BLaER1 treated with 17β-estradiol and CSF1 and Interleukin-3, amounts not matched to agents 10 nM and 100 nM (cell line): ENCODE measurements around the gene CFAP77.

Experiments
- H3K27ac ChIP-seq, 11 experiments: shearing (Covaris generic); formaldehyde crosslinking; 2 replicates each; pipeline ENCODE4 v1.8.1; 2022
- H3K27me3 ChIP-seq, 11 experiments: shearing (Covaris generic); formaldehyde crosslinking; 2 replicates each; pipeline ENCODE4 v1.8.1; 2022
- H3K36me3 ChIP-seq, 11 experiments: shearing (Covaris generic); formaldehyde crosslinking; 2 replicates each; pipeline ENCODE4 v1.8.1; 2022
- H3K4me1 ChIP-seq, 10 experiments: shearing (Covaris generic); formaldehyde crosslinking; 2 replicates each; pipeline ENCODE4 v1.8.1; 2022
- H3K4me2 ChIP-seq, 11 experiments: shearing (Covaris generic); formaldehyde crosslinking; 2 replicates each; pipeline ENCODE4 v1.8.1; 2022
- H3K4me3 ChIP-seq, 10 experiments: shearing (Covaris generic); formaldehyde crosslinking; 2 replicates each; pipeline ENCODE4 v1.8.1; 2022
- H3K9ac ChIP-seq, 11 experiments: shearing (Covaris generic); formaldehyde crosslinking; 2 replicates each; pipeline ENCODE4 v1.8.1; 2022
- H3K9me3 ChIP-seq, 11 experiments: shearing (Covaris generic); formaldehyde crosslinking; replicated peaks in 1 of 11; 2 replicates each; pipeline ENCODE4 v1.8.1; 2022
- H4K20me1 ChIP-seq, 11 experiments: shearing (Covaris generic); formaldehyde crosslinking; 2 replicates each; pipeline ENCODE4 v1.8.1; 2022
- Cebpa-rat ChIP-seq, 11 experiments: shearing (Covaris generic); IDR thresholded peaks; 2 replicates each; pipeline ENCODE4 v1.8.1; 2022

Gene CFAP77

DNA sequence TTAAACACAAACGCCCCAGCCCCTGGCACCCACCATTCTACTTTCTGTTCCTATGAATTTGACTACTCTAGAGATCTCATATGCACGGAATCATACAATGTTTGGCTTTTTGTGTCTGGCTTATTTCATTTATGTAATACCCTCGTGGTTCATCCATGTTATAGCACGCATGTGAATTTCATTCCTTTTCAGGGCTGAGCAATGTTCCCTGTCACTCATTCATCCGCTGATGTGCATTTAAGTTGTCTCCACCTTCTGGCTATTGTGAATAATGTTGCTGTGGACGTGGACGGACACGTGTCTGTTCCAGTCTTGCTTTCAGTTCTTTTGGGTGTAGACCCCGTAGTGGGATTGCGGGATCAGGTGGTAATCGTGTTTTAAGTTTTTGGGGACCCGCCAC, 92.5 kb downstream of the CFAP77 start:
- H3K27me3 ChIP-seq, result no peaks in the 10 kb centered on the region
- no peak for TF ChIP-seq Cebpa-rat (IDR thresholded peaks at IDR 0.05)

DNA sequence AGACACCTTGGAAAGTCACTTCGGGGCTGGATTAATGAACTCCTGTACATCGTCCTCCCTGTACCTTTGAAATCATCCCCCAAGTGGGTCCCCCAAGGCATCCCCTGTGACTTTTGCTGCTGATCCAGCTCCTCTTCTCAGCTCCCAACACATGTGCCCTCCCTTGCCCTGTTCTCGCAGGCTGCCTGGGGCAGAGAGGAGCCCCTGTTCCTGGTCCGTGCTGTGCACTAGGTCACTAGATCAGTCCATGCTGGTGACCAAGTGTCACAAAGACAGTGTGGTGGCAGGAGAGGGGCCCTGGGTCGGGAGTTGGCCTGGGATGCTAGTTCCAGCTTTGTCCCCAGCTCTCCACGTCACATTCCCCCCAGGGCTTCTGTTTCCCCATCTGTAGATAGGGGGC, 93.1 kb downstream of the CFAP77 start:
- Histone ChIP-seq H3K9ac (no peak overlapping the region), H3K4me2 (no peak overlapping the region), H3K27ac (no peak overlapping the region), H3K4me3 (no peak overlapping the region), H3K9me3 (no peaks in the 10 kb centered on the region), H3K27me3 (no peaks in the 10 kb centered on the region), H4K20me1 (no peaks in the 10 kb centered on the region), H3K4me1 (peaks cover 17 to 45% (median 28%) of the 10 kb centered on the region in 10 experiments), H3K36me3 (no peaks in the 10 kb centered on the region)
- no peak for TF ChIP-seq Cebpa-rat (IDR thresholded peaks at IDR 0.05)

More for the DNA sequence above, 92.5 kb downstream of the CFAP77 start:
- Histone ChIP-seq H3K27ac (no peak overlapping the region), H3K4me2 (peak overlapping the region in 1 of 11 experiments; percentile 71; a peak in 1 of 22 replicates), H3K9ac (no peak overlapping the region), H3K4me1 (peaks cover 11 to 43% (median 23%) of the 10 kb centered on the region in 10 experiments), H4K20me1 (no peaks in the 10 kb centered on the region), H3K36me3 (no peaks in the 10 kb centered on the region), H3K4me3 (no peak overlapping the region), H3K9me3 (no peaks in the 10 kb centered on the region)

DNA sequence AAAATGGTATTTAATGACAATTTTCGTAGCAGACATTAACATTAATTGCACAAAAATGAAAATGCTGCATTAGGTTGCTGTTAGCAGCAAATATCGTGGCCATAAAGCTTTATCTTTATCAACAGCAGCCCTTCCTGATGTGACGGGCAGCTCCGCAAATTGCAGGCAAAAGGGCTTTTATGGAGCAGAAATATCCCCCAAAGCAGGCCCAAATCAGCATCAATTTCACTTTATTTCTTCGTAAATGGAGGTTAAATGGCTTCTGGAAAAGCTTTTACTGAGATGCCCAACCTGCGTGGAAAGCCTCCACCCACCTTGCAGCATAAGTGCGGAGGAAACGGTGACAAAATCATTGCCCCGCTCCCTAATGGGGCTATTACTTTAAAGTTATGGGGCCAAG, 94.5 kb downstream of the CFAP77 start:
- Histone ChIP-seq H3K9me3 (no peaks in the 10 kb centered on the region), H3K27me3 (no peaks in the 10 kb centered on the region), H3K4me3 (no peak overlapping the region)

DNA sequence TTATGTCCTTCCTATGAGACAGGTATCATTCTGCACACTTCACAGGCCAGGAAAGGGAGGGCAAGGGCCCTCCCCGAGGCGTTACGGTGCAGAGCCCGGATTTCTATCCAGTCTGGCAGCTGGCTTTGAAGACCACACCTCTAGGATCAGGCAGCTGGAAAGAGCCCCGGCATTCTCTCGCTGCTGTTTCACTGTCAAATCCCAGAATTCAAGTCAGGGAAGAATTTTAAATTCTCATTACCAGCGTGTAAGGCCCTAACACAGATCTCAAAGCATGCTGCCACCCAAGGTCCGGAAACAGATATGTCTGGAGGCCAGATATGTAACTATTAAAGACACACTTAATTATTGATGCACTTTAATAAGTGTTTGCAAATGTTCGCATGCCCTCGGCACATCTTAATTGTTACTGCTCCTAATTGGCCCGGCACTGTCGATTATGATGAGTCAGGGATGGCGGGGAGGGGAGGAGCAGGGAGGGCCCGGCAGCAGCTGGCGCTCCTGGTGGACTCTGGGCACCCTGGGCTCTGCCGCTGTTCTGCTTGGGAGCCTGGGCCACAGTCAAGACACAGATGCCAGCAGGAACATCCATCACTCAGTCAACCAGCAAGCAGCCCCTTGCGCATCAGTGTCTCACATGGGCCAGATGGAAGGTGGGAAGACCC, 96.1 kb downstream of the CFAP77 start:
- Histone ChIP-seq H3K4me1 (peaks cover 17 to 36% (median 28%) of the 10 kb centered on the region in 10 experiments), H3K9me3 (no peaks in the 10 kb centered on the region), H3K36me3 (no peaks in the 10 kb centered on the region), H3K27me3 (no peaks in the 10 kb centered on the region), H3K4me3 (no peak overlapping the region), H4K20me1 (no peaks in the 10 kb centered on the region), H3K4me2 (peak overlapping the region in 10 of 11 experiments; percentile 60 to 92 (median 70); a peak in 19 of 22 replicates), H3K27ac (no peak overlapping the region), H3K9ac (peak overlapping the region in 1 of 11 experiments; percentile 17; a peak in 1 of 22 replicates)
- TF ChIP-seq Cebpa-rat (IDR thresholded peaks at IDR 0.05), result no peak

More for the DNA sequence above, 94.5 kb downstream of the CFAP77 start:
- H3K4me1 ChIP-seq, result peaks cover 17 to 44% (median 30%) of the 10 kb centered on the region in 10 experiments
- no peak overlapping the region for H3K9ac ChIP-seq
- no peaks in the 10 kb centered on the region for H3K36me3 ChIP-seq
- H4K20me1 ChIP-seq, result no peaks in the 10 kb centered on the region
- no peak for TF ChIP-seq Cebpa-rat (IDR thresholded peaks at IDR 0.05)
- H3K4me2 ChIP-seq, result no peak overlapping the region
- no peak overlapping the region for H3K27ac ChIP-seq

DNA sequence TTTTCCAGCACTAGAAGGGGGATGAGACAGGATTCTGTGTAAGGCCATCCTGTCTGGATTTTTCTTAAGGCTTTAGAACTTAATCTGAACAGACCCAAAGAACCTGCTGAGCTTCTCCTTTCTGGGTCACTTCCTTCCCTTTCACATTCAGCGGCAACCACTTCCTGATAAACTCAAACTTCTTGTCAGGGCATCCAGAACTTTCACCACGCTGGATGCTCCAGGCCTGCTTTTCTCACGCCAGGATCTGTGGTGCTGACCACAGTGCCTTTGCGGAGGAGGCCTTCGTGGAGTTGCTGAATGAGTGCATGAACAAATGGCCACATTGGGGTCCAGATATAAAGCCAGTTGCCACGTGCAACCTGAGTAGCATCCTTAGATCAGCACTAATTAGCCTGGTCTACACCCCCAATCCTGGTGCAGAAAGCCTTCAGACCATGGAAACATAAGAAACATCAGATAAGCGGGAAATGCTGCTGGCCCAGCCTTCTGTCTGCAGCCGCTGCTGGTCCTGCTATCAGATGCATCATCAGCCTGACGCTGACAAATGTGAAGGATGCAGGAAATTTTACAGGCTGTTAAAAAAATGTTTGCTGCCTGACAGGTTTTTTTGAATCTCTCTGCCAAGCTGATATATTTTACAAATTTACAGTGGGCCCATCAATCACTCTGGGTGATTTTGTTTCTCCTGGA, 97.1 kb downstream of the CFAP77 start:
- H3K9me3 ChIP-seq, result no peaks in the 10 kb centered on the region
- H3K27me3 ChIP-seq, result no peaks in the 10 kb centered on the region
- TF ChIP-seq Cebpa-rat (IDR thresholded peaks at IDR 0.05), result no peak
- H3K27ac ChIP-seq, result 0 out of 22 replicates have a peak overlapping the region, but pooled peaks of 1 of the 11 experiments have one; percentile 8
- H4K20me1 ChIP-seq, result no peaks in the 10 kb centered on the region; a peak in 1 of 22 replicates
- no peaks in the 10 kb centered on the region for H3K36me3 ChIP-seq
- peaks cover 15 to 26% (median 21%) of the 10 kb centered on the region in 10 experiments for H3K4me1 ChIP-seq
- peak overlapping the region in 4 of 11 experiments; percentile 4 to 22 (median 12); a peak in 2 of 22 replicates for H3K9ac ChIP-seq
- peak overlapping the region; percentile 60 to 92 (median 70) for H3K4me2 ChIP-seq
- H3K4me3 ChIP-seq, result no peak overlapping the region

DNA sequence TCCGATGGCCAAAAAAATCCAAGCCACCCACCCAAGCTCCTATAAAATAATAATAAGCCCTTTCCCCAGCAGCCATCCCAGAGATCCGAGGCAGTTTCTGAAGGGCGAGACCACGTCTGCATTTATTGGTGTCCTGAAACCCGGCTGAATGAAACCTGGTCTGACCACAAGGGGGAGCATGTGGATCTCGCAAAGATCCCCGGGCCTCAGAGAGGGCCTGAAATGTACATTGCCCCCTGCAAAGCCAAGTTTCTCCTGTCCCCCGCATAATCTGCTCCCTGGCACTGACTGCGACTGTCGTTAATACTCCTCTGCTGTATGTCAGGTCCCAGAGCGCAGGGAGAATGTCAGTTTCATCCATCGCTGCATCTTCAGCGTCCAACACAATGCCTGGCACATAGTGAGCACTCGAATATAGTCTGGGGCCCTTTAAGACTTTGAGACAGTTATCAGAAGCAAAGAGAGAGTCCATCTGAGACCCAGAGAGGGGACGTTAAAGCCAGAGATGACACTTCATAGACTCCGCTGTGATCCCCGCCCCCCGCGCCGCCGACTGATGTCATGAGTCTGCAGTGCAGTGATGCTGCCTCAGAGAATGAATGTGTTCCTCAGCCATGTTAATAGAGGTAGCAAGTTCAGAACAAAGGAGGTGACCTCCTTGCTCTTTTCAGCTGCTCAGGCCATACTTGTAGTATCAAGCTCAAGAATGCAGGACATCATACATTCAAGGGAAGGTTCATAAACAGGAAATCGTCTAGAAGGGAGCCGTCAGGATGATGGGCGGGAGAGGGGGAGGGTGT, 97.9 kb downstream of the CFAP77 start:
- no peak overlapping the region for H3K27ac ChIP-seq
- TF ChIP-seq Cebpa-rat (IDR thresholded peaks at IDR 0.05), result no peak
- no peaks in the 10 kb centered on the region; a peak in 1 of 22 replicates for H4K20me1 ChIP-seq
- no peaks in the 10 kb centered on the region for H3K27me3 ChIP-seq
- H3K4me1 ChIP-seq, result peaks cover 15 to 26% (median 21%) of the 10 kb centered on the region in 10 experiments
- no peak overlapping the region for H3K4me3 ChIP-seq
- peak overlapping the region in 1 of 11 experiments; percentile 22; a peak in 1 of 22 replicates for H3K9ac ChIP-seq
- peak overlapping the region; percentile 60 to 92 (median 70) for H3K4me2 ChIP-seq
- no peaks in the 10 kb centered on the region for H3K36me3 ChIP-seq
- no peaks in the 10 kb centered on the region for H3K9me3 ChIP-seq

DNA sequence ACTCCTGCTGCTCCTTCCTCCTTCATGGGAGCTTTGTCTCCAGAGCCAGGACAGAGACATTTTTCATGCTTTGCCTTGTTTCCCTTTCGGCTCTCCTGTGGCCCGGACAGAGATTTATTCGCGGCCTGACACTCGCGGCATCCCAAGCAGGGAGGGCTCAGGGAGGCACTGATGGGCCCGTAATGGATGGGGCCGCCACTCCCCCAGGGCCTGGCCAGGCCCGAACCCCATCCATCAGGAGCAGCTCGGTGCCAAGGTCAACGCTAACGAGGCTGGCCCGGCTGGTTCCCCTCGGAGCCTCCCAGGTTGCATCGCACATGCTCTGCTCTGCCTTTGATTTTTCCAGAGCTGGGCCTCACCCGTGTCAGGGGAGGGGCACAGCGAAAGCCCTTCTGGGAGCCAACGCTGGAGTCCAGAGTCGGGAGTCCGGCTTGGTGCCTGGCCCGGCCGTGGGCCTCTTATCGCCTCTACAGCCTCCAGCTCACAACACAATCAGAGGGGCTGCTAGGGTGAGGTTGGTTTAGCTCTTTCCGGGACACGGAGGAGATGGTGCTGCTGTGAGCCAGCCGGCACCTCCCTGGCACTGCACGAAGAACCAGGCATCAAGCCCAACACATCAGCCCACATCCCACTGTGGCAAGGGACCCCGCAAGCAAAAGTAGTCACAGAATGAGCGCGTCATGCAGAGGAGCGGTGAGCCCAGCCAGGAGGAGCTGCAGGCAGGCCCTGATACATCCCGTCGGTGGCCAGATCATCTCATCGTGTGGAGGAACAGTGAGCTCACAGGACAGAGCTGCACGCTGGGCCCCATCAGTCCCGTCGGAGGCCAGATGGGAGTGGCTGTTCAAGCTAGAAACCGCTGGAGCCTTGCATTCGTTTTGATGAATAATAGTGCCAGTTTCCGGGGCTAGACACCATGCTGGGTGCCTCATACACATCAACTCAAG, 100.2 kb downstream of the CFAP77 start:
- Histone ChIP-seq H3K9me3 (no peaks in the 10 kb centered on the region), H3K27ac (no peak overlapping the region), H3K36me3 (no peaks in the 10 kb centered on the region), H3K9ac (no peak overlapping the region), H3K27me3 (no peaks in the 10 kb centered on the region), H3K4me1 (peaks cover 15 to 26% (median 21%) of the 10 kb centered on the region in 10 experiments), H4K20me1 (no peaks in the 10 kb centered on the region; a peak in 2 of 22 replicates), H3K4me3 (no peak overlapping the region), H3K4me2 (no peak overlapping the region)
- no peak for TF ChIP-seq Cebpa-rat (IDR thresholded peaks at IDR 0.05)
